ENCODE data around the gene DOK5. TPM values are rescaled to one million over a fixed set of nuclear protein-coding genes. Genes with fewer than 3 reads are reported as not detected.

DOK5 gene
- total and polyA plus RNA-seq, 2 of the 8 experiments (the other 6 are each of a cell fraction or from before 2014, with no cell fraction given), result 8.9 to 15.0 TPM

DNA sequence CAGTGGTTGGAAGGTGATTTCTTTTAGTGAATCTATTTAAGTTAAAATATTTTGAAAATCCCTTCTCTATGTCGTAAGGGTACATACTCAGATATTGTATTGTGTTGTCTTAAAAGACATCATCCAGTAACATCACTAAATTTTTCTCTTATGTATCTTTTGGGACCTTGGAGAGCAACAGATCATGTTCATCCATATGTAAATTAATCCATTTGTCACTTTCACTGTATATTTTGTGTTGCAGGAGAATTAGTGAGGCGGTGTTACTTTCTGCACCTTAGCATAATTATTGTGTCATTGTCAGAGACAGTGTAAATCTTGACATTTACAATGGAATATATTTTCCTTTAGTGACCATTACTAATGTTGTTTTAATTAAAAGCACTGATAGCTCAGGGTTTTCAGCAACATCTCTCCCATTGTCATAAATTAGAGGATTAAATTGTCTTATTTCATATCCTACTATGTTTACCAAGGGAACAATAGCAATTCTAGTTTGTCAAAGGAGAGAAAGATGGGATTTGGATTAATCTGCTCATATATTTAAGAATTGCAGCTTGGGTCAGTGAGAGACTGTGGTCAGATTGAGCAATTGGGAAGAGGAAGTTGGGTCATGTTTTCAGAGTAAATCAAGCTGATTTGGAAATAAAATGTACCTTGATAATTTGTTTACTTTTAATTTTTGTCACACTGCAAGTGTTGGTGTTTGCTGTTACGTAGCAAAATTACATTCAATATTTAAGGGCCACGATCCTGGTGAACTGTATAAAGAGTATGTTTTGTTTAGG, 22.7 kb downstream of the DOK5 start (continued):
- TF ChIP-seq, protein P1, sequence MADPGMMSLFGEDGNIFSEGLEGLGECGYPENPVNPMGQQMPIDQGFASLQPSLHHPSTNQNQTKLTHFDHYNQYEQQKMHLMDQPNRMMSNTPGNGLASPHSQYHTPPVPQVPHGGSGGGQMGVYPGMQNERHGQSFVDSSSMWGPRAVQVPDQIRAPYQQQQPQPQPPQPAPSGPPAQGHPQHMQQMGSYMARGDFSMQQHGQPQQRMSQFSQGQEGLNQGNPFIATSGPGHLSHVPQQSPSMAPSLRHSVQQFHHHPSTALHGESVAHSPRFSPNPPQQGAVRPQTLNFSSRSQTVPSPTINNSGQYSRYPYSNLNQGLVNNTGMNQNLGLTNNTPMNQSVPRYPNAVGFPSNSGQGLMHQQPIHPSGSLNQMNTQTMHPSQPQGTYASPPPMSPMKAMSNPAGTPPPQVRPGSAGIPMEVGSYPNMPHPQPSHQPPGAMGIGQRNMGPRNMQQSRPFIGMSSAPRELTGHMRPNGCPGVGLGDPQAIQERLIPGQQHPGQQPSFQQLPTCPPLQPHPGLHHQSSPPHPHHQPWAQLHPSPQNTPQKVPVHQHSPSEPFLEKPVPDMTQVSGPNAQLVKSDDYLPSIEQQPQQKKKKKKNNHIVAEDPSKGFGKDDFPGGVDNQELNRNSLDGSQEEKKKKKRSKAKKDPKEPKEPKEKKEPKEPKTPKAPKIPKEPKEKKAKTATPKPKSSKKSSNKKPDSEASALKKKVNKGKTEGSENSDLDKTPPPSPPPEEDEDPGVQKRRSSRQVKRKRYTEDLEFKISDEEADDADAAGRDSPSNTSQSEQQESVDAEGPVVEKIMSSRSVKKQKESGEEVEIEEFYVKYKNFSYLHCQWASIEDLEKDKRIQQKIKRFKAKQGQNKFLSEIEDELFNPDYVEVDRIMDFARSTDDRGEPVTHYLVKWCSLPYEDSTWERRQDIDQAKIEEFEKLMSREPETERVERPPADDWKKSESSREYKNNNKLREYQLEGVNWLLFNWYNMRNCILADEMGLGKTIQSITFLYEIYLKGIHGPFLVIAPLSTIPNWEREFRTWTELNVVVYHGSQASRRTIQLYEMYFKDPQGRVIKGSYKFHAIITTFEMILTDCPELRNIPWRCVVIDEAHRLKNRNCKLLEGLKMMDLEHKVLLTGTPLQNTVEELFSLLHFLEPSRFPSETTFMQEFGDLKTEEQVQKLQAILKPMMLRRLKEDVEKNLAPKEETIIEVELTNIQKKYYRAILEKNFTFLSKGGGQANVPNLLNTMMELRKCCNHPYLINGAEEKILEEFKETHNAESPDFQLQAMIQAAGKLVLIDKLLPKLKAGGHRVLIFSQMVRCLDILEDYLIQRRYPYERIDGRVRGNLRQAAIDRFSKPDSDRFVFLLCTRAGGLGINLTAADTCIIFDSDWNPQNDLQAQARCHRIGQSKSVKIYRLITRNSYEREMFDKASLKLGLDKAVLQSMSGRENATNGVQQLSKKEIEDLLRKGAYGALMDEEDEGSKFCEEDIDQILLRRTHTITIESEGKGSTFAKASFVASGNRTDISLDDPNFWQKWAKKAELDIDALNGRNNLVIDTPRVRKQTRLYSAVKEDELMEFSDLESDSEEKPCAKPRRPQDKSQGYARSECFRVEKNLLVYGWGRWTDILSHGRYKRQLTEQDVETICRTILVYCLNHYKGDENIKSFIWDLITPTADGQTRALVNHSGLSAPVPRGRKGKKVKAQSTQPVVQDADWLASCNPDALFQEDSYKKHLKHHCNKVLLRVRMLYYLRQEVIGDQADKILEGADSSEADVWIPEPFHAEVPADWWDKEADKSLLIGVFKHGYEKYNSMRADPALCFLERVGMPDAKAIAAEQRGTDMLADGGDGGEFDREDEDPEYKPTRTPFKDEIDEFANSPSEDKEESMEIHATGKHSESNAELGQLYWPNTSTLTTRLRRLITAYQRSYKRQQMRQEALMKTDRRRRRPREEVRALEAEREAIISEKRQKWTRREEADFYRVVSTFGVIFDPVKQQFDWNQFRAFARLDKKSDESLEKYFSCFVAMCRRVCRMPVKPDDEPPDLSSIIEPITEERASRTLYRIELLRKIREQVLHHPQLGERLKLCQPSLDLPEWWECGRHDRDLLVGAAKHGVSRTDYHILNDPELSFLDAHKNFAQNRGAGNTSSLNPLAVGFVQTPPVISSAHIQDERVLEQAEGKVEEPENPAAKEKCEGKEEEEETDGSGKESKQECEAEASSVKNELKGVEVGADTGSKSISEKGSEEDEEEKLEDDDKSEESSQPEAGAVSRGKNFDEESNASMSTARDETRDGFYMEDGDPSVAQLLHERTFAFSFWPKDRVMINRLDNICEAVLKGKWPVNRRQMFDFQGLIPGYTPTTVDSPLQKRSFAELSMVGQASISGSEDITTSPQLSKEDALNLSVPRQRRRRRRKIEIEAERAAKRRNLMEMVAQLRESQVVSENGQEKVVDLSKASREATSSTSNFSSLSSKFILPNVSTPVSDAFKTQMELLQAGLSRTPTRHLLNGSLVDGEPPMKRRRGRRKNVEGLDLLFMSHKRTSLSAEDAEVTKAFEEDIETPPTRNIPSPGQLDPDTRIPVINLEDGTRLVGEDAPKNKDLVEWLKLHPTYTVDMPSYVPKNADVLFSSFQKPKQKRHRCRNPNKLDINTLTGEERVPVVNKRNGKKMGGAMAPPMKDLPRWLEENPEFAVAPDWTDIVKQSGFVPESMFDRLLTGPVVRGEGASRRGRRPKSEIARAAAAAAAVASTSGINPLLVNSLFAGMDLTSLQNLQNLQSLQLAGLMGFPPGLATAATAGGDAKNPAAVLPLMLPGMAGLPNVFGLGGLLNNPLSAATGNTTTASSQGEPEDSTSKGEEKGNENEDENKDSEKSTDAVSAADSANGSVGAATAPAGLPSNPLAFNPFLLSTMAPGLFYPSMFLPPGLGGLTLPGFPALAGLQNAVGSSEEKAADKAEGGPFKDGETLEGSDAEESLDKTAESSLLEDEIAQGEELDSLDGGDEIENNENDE (IDR thresholded peaks at IDR 0.05; ENCODE audit: insufficient replicate concordance, low read length), result no peak
- TF ChIP-seq NRF1 (IDR thresholded peaks at IDR 0.05; ENCODE audit: low read depth, low read length) (no peak), RXRA (IDR thresholded peaks at IDR 0.05; ENCODE audit: insufficient read depth, low read depth, low read length) (no peak), KDM5A (IDR thresholded peaks at IDR 0.05; ENCODE audit: low read length) (no peak), FOSL1 (IDR thresholded peaks at IDR 0.05; ENCODE audit: insufficient read depth, low read depth, low read length) (no peak), TAF1 (IDR thresholded peaks at IDR 0.05; ENCODE audit: low read depth, low read length) (no peak), EZH2 (IDR thresholded peaks at IDR 0.05; ENCODE audit: low read depth, low read length, severe bottlenecking) (no peak), BACH1 (IDR thresholded peaks at IDR 0.05; ENCODE audit: low read length) (no peak), SP2 (IDR thresholded peaks at IDR 0.05; ENCODE audit: low read length) (no peak), CREB1 (IDR thresholded peaks at IDR 0.05) (no peak)
- TF ChIP-seq, protein P2, sequence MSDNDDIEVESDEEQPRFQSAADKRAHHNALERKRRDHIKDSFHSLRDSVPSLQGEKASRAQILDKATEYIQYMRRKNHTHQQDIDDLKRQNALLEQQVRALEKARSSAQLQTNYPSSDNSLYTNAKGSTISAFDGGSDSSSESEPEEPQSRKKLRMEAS (IDR thresholded peaks at IDR 0.05), result no peak
